NCI-H2029 treated with DMSO at 0.1 percent for 48 hours (cell line): ENCODE data around the gene HMSD.
A peak's percentile ranks its signal among the peaks of the same experiment; 100 is the strongest.

Experiments used
- DNase-seq: peaks from one replicate; lab custom pipeline; 2025; lab: John Stamatoyannopoulos, UW

HMSD gene

GRCh38 chr18:63956755-63957154 lies 7.7 kb downstream of the HMSD start:
- no peak for DNase-seq

GRCh38 chr18:63960891-63961290 lies 11.8 kb downstream of the HMSD start:
- no peak for DNase-seq

- DNase-seq, result no peak
Measured at GRCh38 chr18:63961435-63961980, 12.4 kb downstream of the HMSD start.

DNA sequence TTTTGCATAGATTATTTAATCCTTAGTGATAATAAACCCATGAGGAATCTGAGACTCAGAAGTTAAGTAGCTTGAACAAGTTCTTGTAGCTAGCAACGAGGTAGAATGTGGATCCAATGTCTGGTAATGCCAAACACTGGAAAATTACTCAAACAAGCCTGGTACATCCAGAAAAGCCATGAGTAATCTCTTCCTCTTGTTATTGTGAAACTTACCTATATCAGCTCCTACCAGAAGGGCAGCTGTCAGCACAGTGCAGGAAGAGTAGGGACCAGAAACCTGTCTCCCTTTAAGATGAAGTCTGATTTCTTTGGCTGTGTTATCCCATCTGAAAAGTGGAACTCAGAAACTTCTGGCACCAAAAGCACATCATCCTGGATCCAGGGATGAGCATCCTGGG lies 13.0 kb downstream of the HMSD start:
- DNase-seq, result no peak

DNA sequence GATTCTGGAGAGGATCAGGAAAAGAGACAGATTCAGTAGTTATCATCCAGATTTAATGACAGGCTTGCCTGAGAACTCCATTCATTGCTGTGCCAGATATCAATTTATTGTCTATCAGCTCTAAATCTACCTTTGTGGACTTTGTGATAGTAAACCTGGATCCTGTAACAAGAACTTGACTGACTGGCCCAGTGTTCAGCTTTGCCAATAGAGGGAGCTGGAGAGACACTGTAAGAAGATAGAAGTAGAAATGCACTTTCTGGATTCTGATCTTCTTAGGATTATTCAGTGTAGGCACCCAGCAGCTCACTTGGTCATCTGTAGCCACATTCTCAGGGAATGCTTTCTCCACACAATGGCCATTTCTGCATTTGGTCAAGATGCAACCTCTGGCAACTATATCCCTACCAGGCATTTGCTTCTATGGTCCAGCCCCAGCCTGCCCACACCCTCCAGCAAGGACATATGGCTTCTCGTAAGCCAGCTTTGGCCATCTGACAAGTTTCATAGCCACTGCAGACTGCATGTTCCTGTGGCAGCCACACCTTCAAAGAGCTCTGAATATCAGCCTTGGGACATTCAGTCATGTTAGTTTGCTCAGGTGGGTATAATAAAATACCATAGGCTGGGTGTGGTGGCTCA lies 14.6 kb downstream of the HMSD start:
- no peak for DNase-seq

DNA sequence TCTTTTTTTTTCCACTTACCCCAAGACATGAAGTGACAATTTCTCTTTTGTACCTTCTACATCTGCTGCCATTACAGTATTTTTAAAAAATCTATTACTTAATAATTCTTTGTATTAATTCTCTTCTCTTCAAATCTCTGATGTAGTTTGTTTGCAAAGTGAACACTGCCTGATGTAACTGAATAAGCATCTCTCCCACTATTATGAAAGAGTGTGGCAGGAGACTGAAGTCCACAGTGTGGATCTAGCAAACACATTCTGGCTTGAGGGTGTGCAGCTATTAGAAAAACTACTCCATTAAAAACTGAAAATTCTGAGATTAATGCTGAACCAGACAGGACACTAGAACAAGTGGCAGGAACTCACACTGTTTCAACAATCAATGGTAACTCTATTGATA lies 15.8 kb downstream of the HMSD start:
- no peak for DNase-seq

DNA sequence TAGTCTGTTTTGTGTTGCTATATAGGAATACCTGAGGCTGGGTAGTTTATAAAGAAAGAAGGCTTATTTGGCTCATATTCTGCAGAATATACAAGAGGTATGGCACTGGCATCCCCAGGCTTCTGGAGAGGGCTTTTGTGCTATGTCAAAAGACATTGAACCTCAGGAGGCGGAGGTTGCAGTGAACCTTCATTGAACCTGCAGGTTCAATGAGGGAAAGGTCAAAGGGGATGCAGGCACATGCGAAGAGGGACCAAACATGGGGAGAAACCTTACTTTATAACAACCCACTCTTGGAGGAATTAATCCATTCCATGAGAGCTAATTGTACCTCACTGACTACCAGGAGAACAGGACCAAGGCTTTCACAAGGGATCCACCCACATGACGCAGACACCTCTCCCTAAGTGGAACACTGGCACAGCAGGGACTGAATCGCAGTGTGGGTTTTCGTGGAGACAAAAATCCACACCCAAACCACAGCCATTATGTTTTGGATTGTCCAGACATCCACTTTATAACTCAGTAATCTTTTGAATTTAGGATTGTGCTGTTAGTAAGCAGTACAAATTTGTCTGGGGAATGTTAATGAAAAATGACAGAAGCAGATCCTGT lies 16.7 kb downstream of the HMSD start:
- DNase-seq, result no peak

DNA sequence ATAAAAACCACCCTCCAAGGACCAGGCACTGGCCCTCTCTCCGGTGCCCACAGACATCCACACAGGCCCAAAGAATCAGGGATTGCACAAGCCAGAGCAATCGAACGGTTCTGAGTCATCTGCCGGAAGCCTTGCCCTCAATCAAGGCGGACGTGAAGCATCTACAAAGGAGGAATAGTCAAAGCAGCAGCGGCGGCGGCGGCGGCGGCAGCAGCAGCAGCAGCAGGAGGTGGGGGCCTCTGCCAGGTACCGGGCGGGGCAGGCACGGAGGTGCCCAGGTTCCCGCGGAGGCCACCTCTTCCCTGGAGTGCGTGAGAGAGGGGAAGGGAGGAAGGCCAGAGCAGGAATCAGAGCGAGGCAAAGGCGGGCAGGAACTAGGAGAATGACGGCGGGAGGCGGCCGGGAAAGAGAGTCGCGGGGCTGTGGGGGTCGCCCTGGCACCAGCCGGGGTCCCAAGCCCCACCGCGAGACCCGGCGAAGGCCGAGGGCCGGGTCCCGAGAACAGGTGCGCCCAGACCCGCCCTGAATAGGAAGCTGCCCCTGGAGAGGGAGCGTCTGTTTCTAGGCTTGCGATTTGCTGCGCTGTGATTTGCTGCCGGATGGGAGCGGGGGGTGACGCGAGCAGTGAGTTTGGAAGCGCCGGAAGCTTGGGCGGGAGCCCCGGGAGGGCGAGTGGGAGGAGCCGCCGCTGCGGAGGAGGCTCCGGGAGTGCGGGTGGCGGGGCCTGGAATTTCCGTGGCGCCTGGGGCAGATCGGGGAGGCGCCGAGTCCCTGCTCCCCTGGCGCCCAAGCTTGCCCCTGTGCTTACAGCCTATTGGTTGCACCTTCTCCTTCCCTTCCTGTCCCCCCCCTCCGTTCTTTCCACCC lies 21.1 kb downstream of the HMSD start, which contains the start of gene SERPINB8:
TSS of gene SERPINB8 (plus strand) at position 140 of the 867 bp plus-strand sequence. CDS start 8,228 bp downstream, outside the sequence.
- peak; percentile 25 for DNase-seq

DNA sequence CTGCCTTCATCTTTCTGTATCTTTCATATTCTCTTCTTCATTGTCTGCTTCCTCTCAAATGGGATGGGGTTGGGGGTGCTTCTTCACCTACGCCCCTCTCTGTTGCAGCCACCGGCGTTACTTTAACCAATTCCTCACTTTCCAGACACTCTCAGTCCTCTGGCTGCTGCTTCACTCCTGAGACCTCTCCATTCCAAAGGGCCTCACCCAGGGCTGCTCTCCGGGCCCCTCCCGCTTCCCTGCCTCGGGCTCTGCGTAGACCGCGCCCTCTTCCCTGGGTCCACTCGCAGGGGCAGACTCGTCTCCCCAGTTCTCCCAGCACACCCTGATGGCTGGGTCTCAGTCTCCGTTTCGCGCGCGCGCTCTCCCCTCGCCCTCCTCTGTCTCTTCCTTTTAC lies 21.7 kb downstream of the HMSD start:
- no peak for DNase-seq

DNA sequence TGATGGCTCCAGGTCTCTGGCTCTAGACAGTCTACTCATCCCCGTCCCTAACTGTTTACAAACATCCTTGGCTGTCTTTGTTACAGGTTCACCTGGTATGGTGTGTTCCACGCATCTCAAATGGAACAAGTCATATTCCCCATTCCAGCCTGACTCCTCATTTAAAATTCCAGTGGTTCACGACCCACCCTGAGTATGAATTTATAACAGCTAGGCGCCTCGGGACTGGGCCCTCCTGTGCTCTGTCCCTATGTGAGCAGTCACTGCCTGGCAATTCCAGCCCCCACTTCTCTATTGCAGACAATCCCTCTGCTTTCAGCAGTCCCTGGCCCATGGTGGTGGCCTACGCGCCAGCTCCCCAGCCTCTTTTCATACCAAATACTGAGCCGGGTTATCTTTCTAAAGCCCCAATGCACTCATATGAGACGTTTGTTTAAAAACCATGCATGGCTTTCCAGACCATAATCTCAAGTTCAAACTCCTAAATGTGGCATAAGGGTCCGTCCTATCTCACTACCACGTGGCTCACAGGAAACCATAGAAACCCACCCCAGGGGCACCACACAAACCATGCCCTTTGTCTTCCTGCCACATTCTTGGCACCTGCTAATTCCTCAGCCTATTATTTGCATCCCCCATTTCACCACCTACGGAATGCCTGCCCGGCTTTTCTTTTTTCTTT lies 22.4 kb downstream of the HMSD start:
- DNase-seq, result no peak

DNA sequence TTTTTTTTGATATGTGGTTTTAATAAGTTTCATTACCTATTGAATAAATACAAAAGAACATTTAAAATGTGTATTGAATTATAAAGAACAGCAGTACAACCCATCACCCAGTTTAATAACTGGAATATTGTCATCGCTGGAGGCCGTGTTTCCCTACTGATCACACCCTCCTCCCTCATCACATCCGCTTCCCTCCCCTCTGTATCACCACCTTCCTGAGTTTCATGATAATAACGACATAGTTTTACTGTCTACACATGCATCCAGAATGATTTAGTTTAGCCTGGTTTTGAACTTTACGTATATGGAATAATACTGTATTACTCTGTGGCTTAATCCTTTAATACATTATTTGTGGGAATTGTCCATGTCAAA lies 22.9 kb downstream of the HMSD start:
- no peak for DNase-seq

DNA sequence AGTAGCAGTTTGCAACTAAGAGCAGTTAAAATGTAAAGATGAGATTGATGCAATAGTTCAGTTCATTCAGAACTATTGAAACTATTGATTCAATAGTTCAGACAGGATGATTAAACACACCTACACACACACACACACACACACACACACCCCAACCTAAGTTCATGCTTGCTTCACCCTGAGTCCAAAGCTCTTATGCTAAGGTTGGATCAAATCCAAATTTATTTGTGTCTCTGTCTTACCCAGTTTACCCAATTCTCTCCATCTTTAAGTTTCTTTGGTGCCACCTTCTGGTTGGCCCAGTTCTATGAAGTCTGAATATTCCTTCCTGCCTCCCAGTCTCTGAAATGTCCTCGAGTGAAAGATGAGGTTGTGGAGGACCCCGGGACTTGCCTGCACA lies 25.9 kb downstream of the HMSD start:
- DNase-seq, result no peak

DNA sequence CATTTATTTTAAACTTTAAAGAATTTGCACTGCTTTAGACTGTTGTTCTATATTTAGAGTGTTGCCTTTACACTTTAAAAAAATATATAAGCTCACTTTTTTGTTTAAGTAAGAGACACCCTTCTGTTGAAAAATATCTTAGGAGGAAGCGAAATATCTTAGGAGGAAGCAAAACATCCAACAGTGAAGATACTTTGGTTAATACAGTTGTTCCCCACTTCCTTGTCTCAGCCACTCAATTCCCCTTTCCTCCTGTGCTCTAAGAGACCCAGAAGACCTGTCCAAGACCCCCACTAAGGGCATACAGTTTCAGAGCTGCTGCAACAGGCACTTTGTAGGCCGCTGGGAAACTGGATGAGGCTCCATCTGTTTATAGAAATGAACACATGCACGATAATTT lies 26.5 kb downstream of the HMSD start:
- DNase-seq, result no peak

DNA sequence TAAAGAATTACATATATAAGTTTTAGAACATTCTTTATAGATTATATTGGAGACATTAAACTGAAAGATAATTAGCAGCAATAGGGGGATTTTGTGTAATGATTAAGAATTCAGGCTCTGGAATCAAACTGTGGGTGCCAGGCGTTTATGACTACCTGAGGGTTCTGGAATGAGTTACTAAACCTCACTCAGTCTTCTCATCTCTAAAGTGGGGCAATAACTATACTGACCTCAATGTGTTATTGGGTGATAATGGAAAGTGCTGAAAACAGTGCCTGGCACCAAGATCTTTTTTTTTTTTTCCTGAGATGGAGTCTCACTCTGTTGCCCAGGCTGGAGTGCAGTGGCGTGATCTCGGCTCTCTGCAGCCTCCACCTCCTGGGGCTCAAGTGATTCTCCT lies 27.9 kb downstream of the HMSD start:
- DNase-seq, result no peak

DNA sequence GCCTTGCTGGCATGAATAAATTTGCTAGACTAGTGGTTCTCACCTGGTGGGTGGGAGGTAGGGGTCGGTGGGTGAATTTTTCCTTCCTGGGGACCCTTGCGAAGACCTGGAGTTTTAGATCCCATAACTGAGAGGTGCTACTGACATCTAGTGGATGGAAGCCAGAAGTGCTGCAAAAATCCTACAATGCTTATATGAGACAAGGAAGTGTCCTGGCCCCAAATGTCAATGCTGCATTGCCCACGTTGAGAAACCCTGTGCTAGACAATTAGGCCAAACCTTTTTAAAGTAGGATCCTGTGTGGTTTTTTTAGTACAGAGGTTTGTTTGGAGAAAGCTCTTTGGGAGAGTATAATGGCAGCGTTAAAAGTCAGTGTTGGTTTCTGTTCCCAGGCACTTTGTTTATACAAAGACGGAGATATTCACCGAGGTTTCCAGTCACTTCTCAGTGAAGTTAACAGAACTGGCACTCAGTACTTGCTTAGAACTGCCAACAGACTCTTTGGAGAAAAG lies 30.4 kb downstream of the HMSD start:
- no peak for DNase-seq

- DNase-seq, result no peak
Measured at GRCh38 chr18:63980027-63980426, 30.9 kb downstream of the HMSD start.

GRCh38 chr18:63980896-63981460 lies 31.9 kb downstream of the HMSD start:
- no peak for DNase-seq

DNA sequence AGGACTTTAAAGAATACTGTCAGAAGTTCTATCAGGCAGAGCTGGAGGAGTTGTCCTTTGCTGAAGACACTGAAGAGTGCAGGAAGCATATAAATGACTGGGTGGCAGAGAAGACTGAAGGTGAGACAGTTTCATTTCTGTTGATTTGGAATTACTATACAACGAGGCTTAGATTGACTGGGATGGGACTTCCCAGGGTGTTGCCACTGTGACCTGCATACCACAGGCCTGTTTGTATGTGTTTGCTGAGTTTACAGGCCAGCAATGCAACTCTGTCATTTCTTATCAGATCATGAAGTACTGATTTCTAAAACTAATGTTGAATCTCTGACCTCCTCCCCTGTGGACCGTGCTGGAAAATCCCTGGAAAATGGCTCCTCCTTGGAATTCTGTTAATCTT lies 32.6 kb downstream of the HMSD start:
- no peak for DNase-seq

GRCh38 chr18:63982361-63982760 lies 33.3 kb downstream of the HMSD start:
- DNase-seq, result no peak

DNA sequence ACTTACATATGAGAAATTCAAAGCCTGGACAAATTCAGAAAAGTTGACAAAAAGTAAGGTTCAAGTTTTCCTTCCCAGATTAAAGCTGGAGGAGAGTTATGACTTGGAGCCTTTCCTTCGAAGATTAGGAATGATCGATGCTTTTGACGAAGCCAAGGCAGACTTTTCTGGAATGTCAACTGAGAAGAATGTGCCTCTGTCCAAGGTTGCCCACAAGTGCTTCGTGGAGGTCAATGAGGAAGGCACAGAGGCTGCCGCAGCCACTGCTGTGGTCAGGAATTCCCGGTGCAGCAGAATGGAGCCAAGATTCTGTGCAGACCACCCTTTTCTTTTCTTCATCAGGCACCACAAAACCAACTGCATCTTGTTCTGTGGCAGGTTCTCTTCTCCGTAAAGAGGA lies 37.8 kb downstream of the HMSD start:
- DNase-seq, result no peak

GRCh38 chr18:63987743-63988142 lies 38.6 kb downstream of the HMSD start:
- no peak for DNase-seq

DNA sequence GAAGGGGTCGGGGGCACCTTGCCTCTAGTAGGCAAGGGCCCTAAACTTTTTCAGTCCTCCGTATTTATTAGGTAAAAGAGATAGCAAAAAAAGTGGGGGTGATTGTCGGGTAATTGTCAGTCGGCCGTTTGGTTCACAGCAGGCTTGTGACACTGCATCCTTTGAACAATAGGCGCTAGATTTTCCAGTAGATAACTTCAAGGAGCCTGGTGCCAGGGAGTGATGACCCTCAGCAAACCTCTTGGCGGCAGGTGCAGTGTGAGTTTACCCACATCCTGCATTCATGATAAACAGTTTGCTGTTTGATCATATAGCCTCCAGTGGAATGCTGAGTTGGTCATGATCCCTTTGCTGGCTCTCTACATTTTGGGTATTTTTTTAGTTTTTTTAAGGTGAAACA lies 43.6 kb downstream of the HMSD start:
- no peak for DNase-seq
